NB4 (cell line): ENCODE measurements around the gene UNC5A.

ENCODE experiments used
- DNase-seq: peaks from one replicate; pipeline ENCODE4 v3.0.0; 2010; ENCODE audit warnings: low read depth
- H3K4me3 ChIP-seq: one replicate; pipeline ENCODE4 v1.5.1; 2011; ENCODE audit warnings: mild to moderate bottlenecking, low read depth, low read length, moderate library complexity
- MYC ChIP-seq: IDR thresholded peaks from 2 replicates; pipeline ENCODE4 v1.6.1; 2011; ENCODE audit warnings: low read depth, low read length
- POLR2A ChIP-seq: IDR thresholded peaks from 2 replicates; pipeline ENCODE4 v1.6.1; 2011; ENCODE audit warnings: mild to moderate bottlenecking; ENCODE audit not compliant: insufficient read length; ENCODE audit errors: extremely low read depth
- TF ChIP-seq, protein P1 (sequence below): IDR thresholded peaks from 2 replicates; pipeline ENCODE4 v1.6.1; 2011; ENCODE audit warnings: low read depth, low read length
- TF ChIP-seq, protein P2 (sequence below): IDR thresholded peaks from one replicate; pipeline ENCODE4 v1.5.1; 2012; ENCODE audit warnings: low read depth, low read length

UNC5A gene

DNA sequence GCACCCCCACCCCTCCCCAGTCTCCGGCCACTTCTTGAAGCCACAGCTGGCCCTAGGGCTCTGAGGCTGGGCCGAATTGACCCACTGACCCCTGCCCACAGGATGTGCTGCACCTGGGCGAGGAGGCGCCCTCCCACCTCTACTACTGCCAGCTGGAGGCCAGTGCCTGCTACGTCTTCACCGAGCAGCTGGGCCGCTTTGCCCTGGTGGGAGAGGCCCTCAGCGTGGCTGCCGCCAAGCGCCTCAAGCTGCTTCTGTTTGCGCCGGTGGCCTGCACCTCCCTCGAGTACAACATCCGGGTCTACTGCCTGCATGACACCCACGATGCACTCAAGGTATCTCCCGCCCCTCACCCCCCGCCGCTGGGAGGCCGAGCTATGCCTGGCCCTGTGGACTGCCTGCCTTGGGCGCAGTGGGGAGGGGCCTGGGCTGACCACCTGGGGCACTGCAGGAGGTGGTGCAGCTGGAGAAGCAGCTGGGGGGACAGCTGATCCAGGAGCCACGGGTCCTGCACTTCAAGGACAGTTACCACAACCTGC, 67.5 kb downstream of the UNC5A start:
- DNase-seq = no peak
- H3K4me3 ChIP-seq = no peak overlapping the region
- TF ChIP-seq, protein P1, sequence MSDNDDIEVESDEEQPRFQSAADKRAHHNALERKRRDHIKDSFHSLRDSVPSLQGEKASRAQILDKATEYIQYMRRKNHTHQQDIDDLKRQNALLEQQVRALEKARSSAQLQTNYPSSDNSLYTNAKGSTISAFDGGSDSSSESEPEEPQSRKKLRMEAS = no peak
- TF ChIP-seq, protein P2, sequence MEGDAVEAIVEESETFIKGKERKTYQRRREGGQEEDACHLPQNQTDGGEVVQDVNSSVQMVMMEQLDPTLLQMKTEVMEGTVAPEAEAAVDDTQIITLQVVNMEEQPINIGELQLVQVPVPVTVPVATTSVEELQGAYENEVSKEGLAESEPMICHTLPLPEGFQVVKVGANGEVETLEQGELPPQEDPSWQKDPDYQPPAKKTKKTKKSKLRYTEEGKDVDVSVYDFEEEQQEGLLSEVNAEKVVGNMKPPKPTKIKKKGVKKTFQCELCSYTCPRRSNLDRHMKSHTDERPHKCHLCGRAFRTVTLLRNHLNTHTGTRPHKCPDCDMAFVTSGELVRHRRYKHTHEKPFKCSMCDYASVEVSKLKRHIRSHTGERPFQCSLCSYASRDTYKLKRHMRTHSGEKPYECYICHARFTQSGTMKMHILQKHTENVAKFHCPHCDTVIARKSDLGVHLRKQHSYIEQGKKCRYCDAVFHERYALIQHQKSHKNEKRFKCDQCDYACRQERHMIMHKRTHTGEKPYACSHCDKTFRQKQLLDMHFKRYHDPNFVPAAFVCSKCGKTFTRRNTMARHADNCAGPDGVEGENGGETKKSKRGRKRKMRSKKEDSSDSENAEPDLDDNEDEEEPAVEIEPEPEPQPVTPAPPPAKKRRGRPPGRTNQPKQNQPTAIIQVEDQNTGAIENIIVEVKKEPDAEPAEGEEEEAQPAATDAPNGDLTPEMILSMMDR = no peak
- TF ChIP-seq MYC = no peak

DNA sequence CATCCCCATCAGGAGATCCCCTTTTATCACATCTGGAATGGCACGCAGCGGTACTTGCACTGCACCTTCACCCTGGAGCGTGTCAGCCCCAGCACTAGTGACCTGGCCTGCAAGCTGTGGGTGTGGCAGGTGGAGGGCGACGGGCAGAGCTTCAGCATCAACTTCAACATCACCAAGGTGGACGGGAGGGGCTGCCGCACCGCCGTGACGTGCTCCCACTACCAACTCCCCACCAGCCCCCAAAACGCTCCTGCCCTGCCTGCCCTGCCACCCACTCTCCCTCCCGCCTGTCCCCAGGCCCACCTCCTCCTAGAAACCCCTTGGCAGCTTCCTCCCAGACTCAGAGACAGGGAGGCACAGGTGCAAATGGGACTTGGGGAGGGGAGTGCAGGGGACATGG, 68.1 kb downstream of the UNC5A start:
- no peak for DNase-seq
- H3K4me3 ChIP-seq = no peak overlapping the region
- TF ChIP-seq, protein P2 = no peak
- TF ChIP-seq, protein P1 = no peak
- TF ChIP-seq POLR2A (no peak), MYC (no peak)

DNA sequence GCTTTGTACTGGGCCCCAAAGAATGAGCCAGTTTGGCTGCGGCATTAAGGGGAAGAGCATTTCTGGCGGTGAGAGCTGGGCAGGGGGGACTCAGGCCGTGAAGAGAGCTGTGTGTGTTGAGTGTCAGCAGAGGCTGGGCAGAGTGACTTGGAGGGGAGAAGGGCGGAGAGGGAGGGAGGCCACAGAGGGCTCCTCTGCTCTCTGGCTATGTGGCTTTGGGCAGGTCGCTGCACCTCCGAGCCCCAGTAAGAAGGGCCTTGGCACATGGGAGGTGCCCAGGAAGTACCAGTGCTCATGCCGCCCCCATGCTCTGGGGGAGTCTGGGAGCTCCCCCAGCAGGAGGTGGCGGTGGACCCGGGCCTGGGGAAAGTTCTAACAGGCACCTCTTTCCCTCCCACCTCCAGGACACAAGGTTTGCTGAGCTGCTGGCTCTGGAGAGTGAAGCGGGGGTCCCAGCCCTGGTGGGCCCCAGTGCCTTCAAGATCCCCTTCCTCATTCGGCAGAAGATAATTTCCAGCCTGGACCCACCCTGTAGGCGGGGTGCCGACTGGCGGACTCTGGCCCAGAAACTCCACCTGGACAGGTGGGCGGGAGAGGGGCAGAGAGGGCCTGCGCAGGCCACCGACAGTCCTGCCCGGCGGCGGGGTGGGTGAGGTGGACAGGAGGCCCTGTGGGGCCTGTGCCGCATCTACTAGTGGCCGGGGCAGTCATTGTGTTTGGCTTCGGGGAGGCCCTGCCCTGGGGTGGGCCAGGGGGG, 68.7 kb downstream of the UNC5A start:
- DNase-seq = no peak
- H3K4me3 ChIP-seq = no peak overlapping the region
- no peak for TF ChIP-seq POLR2A
- TF ChIP-seq, protein P1 = no peak
- TF ChIP-seq, protein P2 = no peak
- TF ChIP-seq MYC = no peak

DNA sequence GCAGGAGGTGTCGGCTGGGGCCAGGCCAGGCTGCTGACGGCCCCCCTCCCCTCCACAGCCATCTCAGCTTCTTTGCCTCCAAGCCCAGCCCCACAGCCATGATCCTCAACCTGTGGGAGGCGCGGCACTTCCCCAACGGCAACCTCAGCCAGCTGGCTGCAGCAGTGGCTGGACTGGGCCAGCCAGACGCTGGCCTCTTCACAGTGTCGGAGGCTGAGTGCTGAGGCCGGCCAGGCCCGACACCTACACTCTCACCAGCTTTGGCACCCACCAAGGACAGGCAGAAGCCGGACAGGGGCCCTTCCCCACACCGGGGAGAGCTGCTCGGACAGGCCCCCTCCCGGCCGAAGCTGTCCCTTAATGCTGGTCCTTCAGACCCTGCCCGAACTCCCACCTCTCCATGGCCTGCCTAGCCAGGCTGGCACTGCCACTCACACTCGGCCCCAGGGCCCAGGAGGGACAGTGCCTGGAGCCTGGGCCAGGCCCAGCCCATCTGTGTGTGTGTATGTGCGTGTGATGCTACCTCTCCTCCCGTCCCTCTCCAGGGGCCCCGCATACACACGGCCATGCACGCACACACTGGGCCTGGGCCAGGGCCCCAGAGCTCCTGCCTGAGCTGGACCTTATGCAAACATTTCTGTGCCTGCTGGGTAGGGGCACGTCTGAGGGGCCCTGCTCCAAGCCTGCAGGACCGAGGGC, 69.5 kb downstream of the UNC5A start:
- H3K4me3 ChIP-seq = no peak overlapping the region
- no peak for TF ChIP-seq POLR2A
- TF ChIP-seq, protein P1 = no peak
- TF ChIP-seq, protein P2 = no peak
- TF ChIP-seq MYC = no peak
- no peak for DNase-seq

DNA sequence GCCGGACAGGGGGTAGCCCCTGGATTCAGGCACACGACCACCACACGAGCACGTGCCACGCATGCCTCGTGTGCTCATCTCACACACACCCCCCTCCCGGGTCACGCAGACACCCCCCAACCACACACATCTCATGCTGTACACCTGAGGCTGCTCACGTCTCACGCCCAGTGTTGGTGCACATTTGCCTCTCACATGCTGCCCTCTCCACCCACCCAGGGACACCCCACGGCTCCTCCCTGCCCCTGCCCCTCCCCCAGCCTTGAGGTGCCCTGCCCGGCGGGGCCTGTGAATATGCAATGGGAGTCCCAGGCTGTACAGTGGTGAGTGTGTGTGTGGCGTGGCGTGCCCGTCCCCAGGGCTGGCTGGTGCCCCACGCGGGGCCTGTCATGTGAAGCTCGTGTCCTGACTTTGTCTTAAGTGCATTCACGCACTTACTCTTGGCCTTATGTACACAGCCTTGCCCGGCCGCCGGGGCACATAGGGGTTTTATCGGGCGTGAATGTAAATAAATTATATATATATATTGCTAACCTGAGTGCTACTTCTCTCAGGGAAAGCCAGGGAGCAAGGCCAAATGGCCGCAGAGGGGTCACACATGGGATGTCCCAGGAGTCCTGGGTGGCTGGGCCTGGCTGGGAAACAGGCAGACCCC, 70.1 kb downstream of the UNC5A start:
- H3K4me3 ChIP-seq = no peak overlapping the region
- TF ChIP-seq MYC (no peak), POLR2A (no peak)
- TF ChIP-seq, protein P1 = no peak
- TF ChIP-seq, protein P2 = no peak
- no peak for DNase-seq
